IMR-90 (cell line): ENCODE results near the gene KLK13. TPM values are rescaled to one million over a fixed set of nuclear protein-coding genes. Genes with fewer than 3 reads are reported as not detected.

ENCODE experiments used
- ATAC-seq: fragments of 200-7000 bp; cut with Tn5 transposase; 2 replicates; pipeline ENCODE4 v1.9.1; 2020; ENCODE audit warnings: low read depth, mild to moderate bottlenecking, moderate library complexity
- BruUV-seq: library from RNA; stranded (reverse); fragments of 400-500 nt; replicated peaks from 2 replicates; lab custom pipeline; 2021; lab: Mats Ljungman, UMichigan
- CTCF ChIA-PET: fragments of 300-600 bp; formaldehyde crosslinking; extraction: SDS; loops from one replicate; lab custom pipeline; 2021; ENCODE audit warnings: antibody characterized with exemption; lab: Yijun Ruan, JAX
- POLR2A ChIA-PET: fragments of 300-600 bp; sonication (Branson Sonifier 250); formaldehyde crosslinking; loops from one replicate; lab custom pipeline; 2022; ENCODE audit warnings: antibody characterized with exemption; ENCODE audit not compliant: unreplicated experiment; lab: Charles Lee
- DNase-seq: peaks from one replicate; pipeline ENCODE4 v3.0.0; 2013
- H2AFZ ChIP-seq: replicated peaks from 2 replicates; pipeline ENCODE3; 2013; ENCODE audit warnings: low read length, mild to moderate bottlenecking; ENCODE audit not compliant: poor library complexity
- H2AK5ac ChIP-seq: 2 replicates; pipeline ENCODE4 v1.6.1; 2013; ENCODE audit warnings: low read depth, low read length, inconsistent platforms
- H2AK9ac ChIP-seq: replicated peaks from 2 replicates; pipeline ENCODE3; 2013; ENCODE audit warnings: mild to moderate bottlenecking, low read depth, low read length, moderate library complexity; ENCODE audit not compliant: poor library complexity
- H2BK120ac ChIP-seq: 2 replicates; pipeline ENCODE4 v1.6.1; 2013; ENCODE audit warnings: low read depth, low read length, inconsistent platforms
- H2BK15ac ChIP-seq: 3 replicates; pipeline ENCODE4 v1.6.1; 2013; ENCODE audit warnings: low read depth, low read length, inconsistent platforms
- H2BK20ac ChIP-seq: 2 replicates; pipeline ENCODE4 v1.6.1; 2013; ENCODE audit warnings: low read depth, mild to moderate bottlenecking, inconsistent platforms, low read length, moderate library complexity
- H2BK5ac ChIP-seq: 2 replicates; pipeline ENCODE4 v1.6.1; 2013; ENCODE audit warnings: mild to moderate bottlenecking, low read depth, low read length, inconsistent platforms; ENCODE audit not compliant: poor library complexity, severe bottlenecking
- H3K14ac ChIP-seq: replicated peaks from 2 replicates; pipeline ENCODE4 v1.6.1; 2013; ENCODE audit warnings: low read depth, low read length, inconsistent platforms
- H3K18ac ChIP-seq: 2 replicates; pipeline ENCODE4 v1.6.1; 2013; ENCODE audit warnings: low read depth, low read length, control low read depth
- H3K23ac ChIP-seq: 2 replicates; pipeline ENCODE4 v1.6.1; 2013; ENCODE audit warnings: low read depth, low read length, inconsistent platforms
- H3K27ac ChIP-seq: 2 replicates; pipeline ENCODE4 v1.5.1; 2013; ENCODE audit warnings: mild to moderate bottlenecking, control low read depth, low read length; ENCODE audit not compliant: insufficient read depth
- H3K27me3 ChIP-seq: 2 replicates; pipeline ENCODE4 v1.6.1; 2013; ENCODE audit warnings: low read length; ENCODE audit not compliant: control insufficient read depth, insufficient read depth
- H3K36me3 ChIP-seq: 2 replicates; pipeline ENCODE4 v1.6.1; 2013; ENCODE audit warnings: low read length, mixed read lengths; ENCODE audit not compliant: control insufficient read depth, insufficient read depth
- H3K4ac ChIP-seq: 2 replicates; pipeline ENCODE4 v1.6.1; 2013; ENCODE audit warnings: low read depth, low read length, inconsistent platforms
- H3K4me1 ChIP-seq: 2 replicates; pipeline ENCODE4 v1.6.1; 2013; ENCODE audit warnings: low read length, mixed read lengths; ENCODE audit not compliant: control insufficient read depth, insufficient read depth
- H3K4me2 ChIP-seq: 2 replicates; pipeline ENCODE4 v1.6.1; 2013; ENCODE audit warnings: low read depth, mild to moderate bottlenecking, control low read depth, low read length, moderate library complexity
- H3K4me3 ChIP-seq: 2 replicates; pipeline ENCODE4 v1.5.1; 2013; ENCODE audit warnings: low read depth, mild to moderate bottlenecking, control low read depth, low read length, moderate library complexity; ENCODE audit not compliant: insufficient read depth
- H3K56ac ChIP-seq: 2 replicates; pipeline ENCODE4 v1.6.1; 2013; ENCODE audit warnings: low read length, inconsistent platforms; ENCODE audit not compliant: insufficient read depth; ENCODE audit errors: extremely low read depth
- H3K79me1 ChIP-seq, 2 experiments: 2 replicates each; pipeline ENCODE4 v1.6.1; 2013; ENCODE audit warnings: low read length in 2 of 2, inconsistent platforms in 1 of 2, low read depth in 1 of 2
- H3K9ac ChIP-seq: 2 replicates; pipeline ENCODE4 v1.6.1; 2013; ENCODE audit warnings: low read depth, low read length, control low read depth
- H3K9me1 ChIP-seq: 2 replicates; pipeline ENCODE4 v1.6.1; 2013; ENCODE audit warnings: low read length, inconsistent platforms; ENCODE audit not compliant: insufficient read depth
- H3K9me3 ChIP-seq: 2 replicates; pipeline ENCODE4 v1.6.1; 2013; ENCODE audit warnings: low read length; ENCODE audit not compliant: control insufficient read depth, insufficient read depth
- H4K20me1 ChIP-seq: 2 replicates; pipeline ENCODE4 v1.6.1; 2013; ENCODE audit warnings: low read length, inconsistent platforms; ENCODE audit not compliant: insufficient read depth
- H4K5ac ChIP-seq: 2 replicates; pipeline ENCODE4 v1.6.1; 2013; ENCODE audit warnings: mild to moderate bottlenecking, low read depth, low read length, control low read depth
- H4K8ac ChIP-seq, 2 experiments: 2 replicates each; pipeline ENCODE4 v1.6.1; 2013; ENCODE audit warnings: low read depth in 2 of 2, low read length in 2 of 2, control low read depth in 1 of 2, inconsistent platforms in 1 of 2
- H4K91ac ChIP-seq: 2 replicates; pipeline ENCODE4 v1.6.1; 2013; ENCODE audit warnings: low read depth, low read length, inconsistent platforms; ENCODE audit not compliant: insufficient read depth
- MAFK ChIP-seq: IDR thresholded peaks from 2 replicates; pipeline ENCODE4 v1.6.1; 2012; ENCODE audit warnings: low read depth, low read length, improper control_type of control experiment
- WGBS, 2 experiments: methylation state at CpG; one replicate each; pipeline versions ENCODE4 v1.1.5 to v1.1.7; 2013; ENCODE audit warnings: missing lambda C conversion rate in 2 of 2; ENCODE audit not compliant: insufficient read length in 1 of 2; ENCODE audit errors: extremely low coverage in 2 of 2; 5-methylcytosine and 5-hydroxymethylcytosine counted together
- dilution Hi-C: fragments of 300-500 bp; cut with HindIII; formaldehyde crosslinking; loops from one replicate; pipeline ENCODE4 v1.14.3; 2018; ENCODE audit warnings: low sequenced_read_pairs; ENCODE audit not compliant: unreplicated experiment
- in situ Hi-C: fragments of 300-500 bp; cut with MboI; formaldehyde crosslinking; loops from 3 replicates; pipeline ENCODE4 v1.14.3; 2019; ENCODE audit warnings: low sequenced_read_pairs, inconsistent platforms, mixed read lengths
- intact Hi-C: fragments of 100-400 bp; cut with micrococcal nuclease; formaldehyde crosslinking; loops from 2 replicates; pipeline ENCODE4 v1.10.0; 2022
- polyA plus RNA-seq, 3 experiments: library from polyadenylated mRNA; depleted of rRNA; stranded (reverse); fragments of >200 nt; gene quantifications; 2 replicates each; pipeline ENCODE4 v1.2.3, GENCODE V29; 2012; ENCODE audit warnings: low replicate concordance in 1 of 3
- total RNA-seq: library from RNA; depleted of rRNA; stranded (reverse); fragments of >200 nt; gene quantifications from 2 replicates; pipeline ENCODE4 v1.2.3, GENCODE V29; 2012
- TF ChIP-seq, protein P1 (sequence below): fragments of 150-350 bp; IDR thresholded peaks from 2 replicates; pipeline ENCODE4 v1.6.1; 2017; ENCODE audit warnings: mild to moderate bottlenecking, antibody characterized with exemption, low read length, low read depth

KLK13 gene
- total and polyA plus RNA-seq, 2 of the 4 experiments (the other 2 are of a cell fraction) = not detected

DNA sequence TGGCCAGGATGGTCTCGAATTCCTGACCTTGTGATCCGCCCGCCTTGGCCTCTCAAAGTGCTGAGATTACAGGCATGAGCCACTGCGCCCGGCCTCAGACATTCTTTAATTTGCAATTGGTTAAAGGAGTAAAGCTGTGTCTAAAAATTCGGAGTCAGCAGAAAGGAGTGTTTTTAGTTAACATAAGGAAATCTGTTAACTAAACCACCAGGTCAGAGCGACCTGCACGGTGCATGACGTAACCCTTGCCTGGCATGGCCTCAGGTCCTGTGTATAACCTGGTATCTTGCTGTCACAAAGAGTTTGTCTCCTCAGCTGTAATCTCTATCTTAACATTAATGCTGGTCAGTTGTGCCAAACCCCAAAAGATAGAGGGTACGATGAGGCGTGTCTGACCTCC is 20.6 kb downstream of the KLK13 start:
- Histone ChIP-seq H3K9ac (no peak overlapping the region), H2AK5ac (no peak overlapping the region), H3K4ac (no peak overlapping the region), H3K9me1 (no peaks in the 10 kb centered on the region), H2BK20ac (no peak overlapping the region), H2AK9ac (no peak overlapping the region), H2BK120ac (no peak overlapping the region), H4K20me1 (no peaks in the 10 kb centered on the region), H4K8ac (no peak overlapping the region), H2BK5ac (no peak overlapping the region), H3K4me2 (no peak overlapping the region), H3K36me3 (no peaks in the 10 kb centered on the region), H3K4me1 (no peaks in the 10 kb centered on the region), H3K4me3 (no peak overlapping the region), H3K27ac (no peak overlapping the region), H2BK15ac (no peak overlapping the region), H4K91ac (no peak overlapping the region), H2AFZ (no peak overlapping the region), H3K56ac (no peak overlapping the region), H3K14ac (no peak overlapping the region), H4K5ac (no peak overlapping the region), H3K27me3 (no peaks in the 10 kb centered on the region), H3K18ac (no peak overlapping the region), H3K9me3 (no peaks in the 10 kb centered on the region), H3K23ac (no peak overlapping the region), H3K79me1 (no peaks in the 10 kb centered on the region)
- dilution Hi-C loops = no loop called here
- DNase-seq (no peak), ATAC-seq (no peak)
- WGBS, 2 experiments = no CpG with 5 or more reads among the region's 11 CpGs
- ChIA-PET POLR2A (no interaction called here), CTCF (no interaction called here)
- TF ChIP-seq, protein P1, sequence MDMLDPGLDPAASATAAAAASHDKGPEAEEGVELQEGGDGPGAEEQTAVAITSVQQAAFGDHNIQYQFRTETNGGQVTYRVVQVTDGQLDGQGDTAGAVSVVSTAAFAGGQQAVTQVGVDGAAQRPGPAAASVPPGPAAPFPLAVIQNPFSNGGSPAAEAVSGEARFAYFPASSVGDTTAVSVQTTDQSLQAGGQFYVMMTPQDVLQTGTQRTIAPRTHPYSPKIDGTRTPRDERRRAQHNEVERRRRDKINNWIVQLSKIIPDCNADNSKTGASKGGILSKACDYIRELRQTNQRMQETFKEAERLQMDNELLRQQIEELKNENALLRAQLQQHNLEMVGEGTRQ = no peak
- peak; percentile 65 for TF ChIP-seq MAFK
- intact Hi-C loops = no loop called here
- BruUV-seq = no TSS peak
- in situ Hi-C loops = no loop called here
